GM12864 (cell line): ENCODE results near the gene RNF5.
A peak's percentile ranks its signal among the peaks of the same experiment; 100 is the strongest.
"Not testable (repeated sequence)": the region's sequence is repeated elsewhere in the genome, so short reads cannot be mapped to it uniquely, and the experiment has no call there.

ENCODE experiments used
- DNase-seq: peaks from one replicate; pipeline ENCODE4 v3.0.0-alpha.2; 2011; ENCODE audit warnings: low read depth
- H3K4me3 ChIP-seq: 2 replicates; pipeline ENCODE4 v1.5.1; 2011; ENCODE audit warnings: mild to moderate bottlenecking, low read depth, low read length, control low read depth
- TF ChIP-seq, protein P1 (sequence below): IDR thresholded peaks from 2 replicates; pipeline ENCODE4 v1.5.1; 2011; ENCODE audit warnings: low read depth, mild to moderate bottlenecking, moderate library complexity, low read length, control low read depth, inconsistent platforms; ENCODE audit errors: missing control alignments

RNF5 gene

DNA sequence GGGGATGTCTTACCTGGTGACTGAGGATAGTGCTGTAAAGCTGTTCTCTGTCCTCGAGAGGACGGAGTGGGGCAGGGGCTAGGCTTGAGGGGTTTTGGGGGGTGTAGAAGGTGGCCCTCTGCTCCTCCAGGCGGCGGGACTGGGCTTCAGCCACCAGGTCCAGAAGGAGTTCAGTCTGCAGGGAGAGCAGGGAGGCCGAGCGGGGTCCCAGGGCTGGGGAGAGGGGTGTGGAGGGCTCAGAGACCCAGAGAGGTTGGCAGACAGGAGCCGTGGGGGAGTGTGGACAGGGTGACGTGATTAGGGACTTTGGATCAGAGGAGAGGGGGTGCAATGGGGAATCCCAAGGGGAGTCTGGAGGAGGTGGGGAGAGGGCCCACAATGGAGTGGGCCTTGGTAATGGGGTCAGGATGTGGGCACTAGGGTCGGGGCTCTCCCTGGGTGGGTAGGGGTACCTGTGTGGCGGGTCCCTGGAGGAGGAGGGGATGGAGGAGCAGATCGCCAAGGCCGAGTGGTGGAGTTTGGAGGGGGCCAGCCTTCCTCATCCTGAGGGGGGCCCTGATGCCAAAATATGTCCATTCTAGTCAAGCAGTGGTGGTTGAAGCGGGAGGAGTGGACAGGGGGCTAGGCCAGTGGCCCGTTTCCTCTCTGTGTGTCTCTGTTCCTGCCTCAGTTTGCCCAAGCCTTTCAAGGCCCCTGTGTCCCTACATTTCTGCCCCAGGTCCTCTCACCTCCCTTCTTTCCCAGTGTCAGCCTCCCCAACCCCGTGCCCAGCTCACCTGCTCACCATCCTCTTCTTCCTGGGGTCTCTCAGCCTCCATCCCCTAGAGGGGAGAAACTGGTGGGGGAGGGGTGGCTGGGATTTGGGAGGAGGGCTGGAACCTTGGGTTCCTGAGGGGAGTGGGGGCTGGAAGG is 13.7 kb downstream of the RNF5 start:
- peak overlapping the region; percentile 97 for H3K4me3 ChIP-seq
- no peak for DNase-seq
- TF ChIP-seq, protein P1, sequence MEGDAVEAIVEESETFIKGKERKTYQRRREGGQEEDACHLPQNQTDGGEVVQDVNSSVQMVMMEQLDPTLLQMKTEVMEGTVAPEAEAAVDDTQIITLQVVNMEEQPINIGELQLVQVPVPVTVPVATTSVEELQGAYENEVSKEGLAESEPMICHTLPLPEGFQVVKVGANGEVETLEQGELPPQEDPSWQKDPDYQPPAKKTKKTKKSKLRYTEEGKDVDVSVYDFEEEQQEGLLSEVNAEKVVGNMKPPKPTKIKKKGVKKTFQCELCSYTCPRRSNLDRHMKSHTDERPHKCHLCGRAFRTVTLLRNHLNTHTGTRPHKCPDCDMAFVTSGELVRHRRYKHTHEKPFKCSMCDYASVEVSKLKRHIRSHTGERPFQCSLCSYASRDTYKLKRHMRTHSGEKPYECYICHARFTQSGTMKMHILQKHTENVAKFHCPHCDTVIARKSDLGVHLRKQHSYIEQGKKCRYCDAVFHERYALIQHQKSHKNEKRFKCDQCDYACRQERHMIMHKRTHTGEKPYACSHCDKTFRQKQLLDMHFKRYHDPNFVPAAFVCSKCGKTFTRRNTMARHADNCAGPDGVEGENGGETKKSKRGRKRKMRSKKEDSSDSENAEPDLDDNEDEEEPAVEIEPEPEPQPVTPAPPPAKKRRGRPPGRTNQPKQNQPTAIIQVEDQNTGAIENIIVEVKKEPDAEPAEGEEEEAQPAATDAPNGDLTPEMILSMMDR, result no peak

DNA sequence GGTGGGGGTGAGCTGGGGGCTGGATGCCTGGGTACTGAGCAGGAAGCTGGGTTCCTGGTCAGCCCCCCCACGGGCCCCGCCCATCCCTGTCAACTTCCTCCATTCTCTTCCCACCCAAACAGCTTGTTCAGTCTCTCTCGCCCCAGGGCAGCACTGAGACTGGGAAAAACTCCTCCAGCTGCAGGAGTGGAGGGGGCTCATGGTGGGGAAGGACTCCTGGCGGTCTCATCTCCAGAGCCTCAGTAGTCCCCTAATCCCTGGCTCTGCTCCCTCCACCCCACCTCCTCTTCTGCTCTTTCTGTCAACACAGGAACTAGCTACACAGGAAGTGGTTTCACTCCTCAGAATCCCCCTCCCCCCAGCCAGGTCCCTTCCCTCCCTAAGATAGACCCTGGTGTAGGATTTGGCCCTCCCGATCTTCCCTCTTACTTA is 14.4 kb downstream of the RNF5 start, which contains the start of gene GPSM3:
TSS of gene GPSM3 (minus strand) at position 36 of the 432 bp plus-strand sequence. CDS start 130 bp downstream, outside the sequence.
- TF ChIP-seq, protein P1, result no peak
- no peak for DNase-seq
- peak within 1 kb of the TSS; percentile 97 for H3K4me3 ChIP-seq

DNA sequence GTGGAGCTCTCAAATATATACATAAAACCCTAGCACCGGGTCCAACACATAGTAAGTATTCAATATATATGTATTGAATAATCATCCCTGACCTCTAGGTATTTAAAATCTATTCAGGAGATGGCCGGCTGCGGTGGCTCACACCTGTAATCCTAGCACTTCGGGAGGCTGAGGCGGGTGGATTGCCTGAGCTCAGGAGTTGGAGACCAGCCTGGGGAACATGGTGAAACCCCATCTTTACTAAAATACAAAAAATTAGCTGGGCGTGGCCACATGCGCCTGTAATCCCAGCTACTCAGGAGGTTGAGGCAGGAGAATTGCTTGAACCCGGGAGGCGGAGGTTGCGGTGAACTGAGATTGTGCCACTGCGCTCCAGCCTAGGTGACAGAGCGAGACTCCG is 14.9 kb downstream of the RNF5 start:
- peak overlapping the region; percentile 97 for H3K4me3 ChIP-seq
- not testable (repeated sequence) for DNase-seq

DNA sequence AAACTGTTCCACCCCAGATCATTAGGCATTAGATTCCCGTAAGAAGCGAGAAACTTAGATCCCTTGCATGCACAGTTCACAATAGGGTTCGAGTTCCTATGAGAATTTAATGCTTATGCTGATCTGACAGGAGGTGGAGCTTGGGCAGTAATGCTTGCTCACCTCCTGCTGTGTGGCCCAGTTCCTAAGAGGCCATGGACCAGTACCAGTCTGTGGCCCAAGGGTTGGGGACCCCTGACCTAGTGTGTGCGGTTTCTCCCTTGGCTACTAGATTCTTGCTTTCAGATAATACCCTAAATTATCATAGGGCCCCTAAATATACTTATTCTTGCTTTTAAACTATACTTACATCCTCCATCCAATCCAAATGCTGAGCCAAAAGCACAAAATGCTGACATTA is 16.2 kb downstream of the RNF5 start:
- DNase-seq, result no peak
- TF ChIP-seq, protein P1, result no peak
- no peak overlapping the region for H3K4me3 ChIP-seq

DNA sequence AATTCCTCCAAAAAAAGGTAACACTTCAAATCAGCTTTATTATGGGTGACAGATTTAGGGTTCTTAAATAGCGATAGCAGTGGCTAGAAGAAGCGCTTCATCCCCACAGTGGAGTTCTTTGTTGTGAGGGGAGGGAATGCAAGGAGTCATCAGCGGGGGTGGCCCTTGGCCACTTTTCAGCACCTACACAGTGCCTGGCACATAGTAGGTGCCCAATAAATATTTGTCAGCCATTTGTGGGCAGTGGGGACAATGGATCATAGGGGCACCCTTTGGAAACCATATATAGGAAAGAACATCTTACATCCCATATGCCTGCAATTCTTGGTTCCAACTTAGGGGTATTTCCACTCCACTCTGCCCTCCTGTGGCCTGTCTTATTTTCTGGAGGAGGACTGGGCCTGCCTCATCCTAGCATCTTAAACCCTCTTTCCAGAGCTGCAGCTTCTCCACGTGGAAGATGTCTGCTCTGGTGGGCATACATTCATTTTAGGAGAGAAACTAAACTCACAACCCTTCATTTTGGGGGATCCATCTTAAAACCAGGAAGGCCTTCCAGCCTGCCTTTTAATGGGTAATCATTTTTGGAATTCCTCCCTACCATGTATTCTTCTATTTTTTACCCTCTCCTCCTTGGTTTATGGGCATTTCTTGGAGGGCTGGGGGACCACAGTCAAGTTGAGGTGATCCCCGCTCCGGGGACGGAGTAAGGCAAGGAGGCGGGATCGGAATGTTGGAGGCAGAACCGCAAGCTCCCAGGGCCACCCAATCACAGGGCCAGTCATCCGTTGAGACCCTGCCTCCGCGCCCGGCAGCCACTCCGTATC is 16.8 kb downstream of the RNF5 start:
- TF ChIP-seq, protein P1, result peak; percentile 67
- peak overlapping the region; percentile 61 for H3K4me3 ChIP-seq

DNA sequence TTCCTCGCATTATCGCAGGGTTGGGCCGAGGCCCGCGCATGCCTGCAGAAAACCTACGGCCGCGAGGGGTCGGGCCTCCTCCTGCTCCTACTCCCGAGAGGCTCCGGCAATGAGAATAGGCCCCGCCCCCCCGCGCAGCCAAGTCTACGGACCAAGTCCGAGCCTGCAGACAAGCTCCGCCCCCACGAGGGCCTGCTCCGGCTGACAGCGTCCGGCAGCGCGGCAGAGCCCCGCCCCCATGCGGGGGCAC is 17.4 kb downstream of the RNF5 start:
- DNase-seq, result peak; percentile 98
- peak overlapping the region; percentile 83 for H3K4me3 ChIP-seq
- TF ChIP-seq, protein P1, result peak; percentile 27

More for the DNA sequence above, 16.8 kb downstream of the RNF5 start:
- DNase-seq, result no peak
